ENCODE measurements around the gene CSNK1A1. TPM values are rescaled to one million over a fixed set of nuclear protein-coding genes. Genes with fewer than 3 reads are reported as not detected.
"Not testable (repeated sequence)": the region's sequence is repeated elsewhere in the genome, so short reads cannot be mapped to it uniquely, and the experiment has no call there.

The CSNK1A1 gene
- total RNA-seq, 1 donor from 2014 or later, result 180 TPM

- Histone ChIP-seq H3K9me3 (replicated peaks) (no peaks in the 10 kb centered on the region), H3K36me3 (no peaks in the 10 kb centered on the region), H3K4me3 (no peak overlapping the region), H3K4me1 (peaks cover 18% of the 10 kb centered on the region), H3K27ac (replicated peaks) (peak overlapping the region; percentile 59), H3K27me3 (ENCODE audit: low read depth) (no peaks in the 10 kb centered on the region)
- TF ChIP-seq CTCF (IDR thresholded peaks at IDR 0.05; ENCODE audit: borderline replicate concordance), result no peak
- peak; percentile 38 for DNase-seq
- intact Hi-C loops (cut with micrococcal nuclease), result no loop called here
Measured at GRCh38 chr5:149471406-149472183, 79.6 kb downstream of the CSNK1A1 start.

- no peak for TF ChIP-seq CTCF (IDR thresholded peaks at IDR 0.05; ENCODE audit: borderline replicate concordance)
- Histone ChIP-seq H3K27ac (replicated peaks) (peak overlapping the region; percentile 59), H3K4me3 (no peak overlapping the region), H3K4me1 (peaks cover 18% of the 10 kb centered on the region), H3K9me3 (replicated peaks) (no peaks in the 10 kb centered on the region), H3K36me3 (no peaks in the 10 kb centered on the region), H3K27me3 (ENCODE audit: low read depth) (no peaks in the 10 kb centered on the region)
- intact Hi-C loops (cut with micrococcal nuclease), result no loop called here
- DNase-seq, result no peak
Measured at GRCh38 chr5:149470942-149471341, 80.3 kb downstream of the CSNK1A1 start.

- no peak for TF ChIP-seq CTCF (IDR thresholded peaks at IDR 0.05; ENCODE audit: borderline replicate concordance)
- Histone ChIP-seq H3K9me3 (replicated peaks) (no peaks in the 10 kb centered on the region), H3K4me3 (no peak overlapping the region), H3K27ac (replicated peaks) (no peak overlapping the region), H3K27me3 (ENCODE audit: low read depth) (no peaks in the 10 kb centered on the region), H3K36me3 (no peaks in the 10 kb centered on the region), H3K4me1 (peaks cover 26% of the 10 kb centered on the region)
- no peak for DNase-seq
- intact Hi-C loops (cut with micrococcal nuclease), result no loop called here
Measured at GRCh38 chr5:149466457-149466972, 84.7 kb downstream of the CSNK1A1 start.

- no peaks in the 10 kb centered on the region for H3K36me3 ChIP-seq
- no peaks in the 10 kb centered on the region for H3K9me3 ChIP-seq (replicated peaks)
- peaks cover 19% of the 10 kb centered on the region for H3K4me1 ChIP-seq
- DNase-seq, result no peak
- peak overlapping the region; percentile 66 for H3K27ac ChIP-seq (replicated peaks)
- TF ChIP-seq CTCF (IDR thresholded peaks at IDR 0.05; ENCODE audit: borderline replicate concordance), result no peak
- H3K4me3 ChIP-seq, result peak overlapping the region; percentile 13
- intact Hi-C loops (cut with micrococcal nuclease), result no loop called here
- no peaks in the 10 kb centered on the region for H3K27me3 ChIP-seq (ENCODE audit: low read depth)
Measured at GRCh38 chr5:149464796-149465489, 86.3 kb downstream of the CSNK1A1 start.

- intact Hi-C loops (cut with micrococcal nuclease); H3K36me3 ChIP-seq; DNase-seq; H3K27me3 ChIP-seq (ENCODE audit: low read depth); H3K27ac ChIP-seq (replicated peaks); H3K4me3 ChIP-seq; H3K9me3 ChIP-seq (replicated peaks): not testable (repeated sequence)
- peaks cover 35% of the 10 kb centered on the region for H3K4me1 ChIP-seq
Measured at GRCh38 chr5:149461907-149462306, 89.3 kb downstream of the CSNK1A1 start.

- Histone ChIP-seq H3K4me3 (no peak overlapping the region), H3K27me3 (ENCODE audit: low read depth) (no peaks in the 10 kb centered on the region), H3K9me3 (replicated peaks) (no peaks in the 10 kb centered on the region), H3K27ac (replicated peaks) (no peak overlapping the region), H3K4me1 (peaks cover 48% of the 10 kb centered on the region), H3K36me3 (no peaks in the 10 kb centered on the region)
- DNase-seq, result no peak
- TF ChIP-seq CTCF (IDR thresholded peaks at IDR 0.05; ENCODE audit: borderline replicate concordance), result no peak
- intact Hi-C loops (cut with micrococcal nuclease), result no loop called here
Measured at GRCh38 chr5:149459891-149460290, 91.3 kb downstream of the CSNK1A1 start.
